Skin epidermis (tissue), 12 donors: Measurements from ENCODE around the gene MED25.
A peak's percentile ranks its signal among the peaks of the same experiment; 100 is the strongest.

Source experiments
- H3K27ac ChIP-seq, 21 experiments: fragments of 200-600 bp; sonication (generic) in 11 of 21; one replicate each; pipeline ENCODE4 v1.5.0; 2020; ENCODE audit warnings: mild to moderate bottlenecking in 3 of 21, inconsistent platforms in 2 of 21, moderate library complexity in 2 of 21
- H3K4me3 ChIP-seq, 7 experiments: fragments of 200-600 bp; sonication (generic) in 2 of 7; one replicate each; pipeline ENCODE4 v1.5.0; 2020; ENCODE audit warnings: inconsistent platforms in 2 of 7, mild to moderate bottlenecking in 2 of 7, moderate library complexity in 1 of 7

MED25 gene

GRCh38 chr19:49837009-49837310 lies 18.9 kb downstream of the MED25 start:
- Histone ChIP-seq H3K4me3 (no peak overlapping the region), H3K27ac (no peak overlapping the region)

DNA sequence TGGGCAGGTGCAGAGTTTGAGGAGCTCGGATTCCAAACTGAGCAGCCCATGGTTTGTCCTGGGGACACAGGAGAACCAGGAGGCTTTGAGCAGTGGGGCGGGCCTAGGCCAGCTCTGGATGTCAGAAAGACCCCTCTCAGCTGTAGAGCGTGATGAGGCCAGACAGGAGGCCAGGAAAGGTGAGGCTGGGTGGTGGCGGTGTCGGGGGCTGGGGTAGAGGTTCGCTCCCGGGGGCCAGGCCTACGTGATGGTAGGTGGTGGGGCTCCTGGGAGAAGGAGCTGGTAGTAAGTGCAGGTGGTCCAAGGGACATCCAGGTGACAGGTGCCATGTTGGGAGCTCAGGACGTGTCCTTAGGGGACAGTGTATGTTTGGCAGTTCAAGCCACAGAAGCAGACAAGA lies 19.3 kb downstream of the MED25 start:
- Histone ChIP-seq H3K27ac (no peak overlapping the region), H3K4me3 (no peak overlapping the region)

DNA sequence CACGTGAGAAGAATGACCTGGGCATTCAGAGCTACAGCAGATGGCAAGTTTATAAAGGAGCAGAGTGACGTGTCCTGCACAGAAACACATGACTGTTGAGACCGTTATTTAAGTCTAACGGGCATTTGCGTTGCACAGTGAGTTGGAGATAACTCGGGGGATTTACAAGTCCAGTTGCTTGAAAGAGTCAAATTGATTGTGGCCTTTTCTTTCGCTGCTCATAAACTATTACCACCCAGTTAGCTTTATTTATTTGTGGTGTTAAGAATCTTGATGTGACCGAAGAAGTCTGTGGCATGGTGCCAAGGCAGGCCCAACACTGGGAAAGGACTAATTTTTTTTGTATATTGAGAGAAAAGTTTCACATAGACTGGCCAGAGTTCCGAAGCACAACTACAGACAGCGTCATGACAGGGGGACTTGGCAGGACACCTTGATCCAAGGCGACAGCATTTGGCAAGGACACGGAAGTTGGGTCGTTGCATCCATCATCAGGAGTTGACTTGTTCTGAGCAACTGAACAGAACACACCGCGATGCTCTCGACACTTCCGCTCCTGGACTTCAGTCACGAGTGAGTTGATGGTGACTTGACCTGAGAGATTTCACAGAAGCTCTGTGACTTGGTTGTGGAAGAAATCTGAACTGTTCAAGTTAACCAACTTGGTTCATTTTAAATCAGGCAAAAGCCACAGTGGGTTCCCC lies 20.9 kb downstream of the MED25 start:
- Histone ChIP-seq H3K27ac (no peak overlapping the region), H3K4me3 (no peak overlapping the region)

DNA sequence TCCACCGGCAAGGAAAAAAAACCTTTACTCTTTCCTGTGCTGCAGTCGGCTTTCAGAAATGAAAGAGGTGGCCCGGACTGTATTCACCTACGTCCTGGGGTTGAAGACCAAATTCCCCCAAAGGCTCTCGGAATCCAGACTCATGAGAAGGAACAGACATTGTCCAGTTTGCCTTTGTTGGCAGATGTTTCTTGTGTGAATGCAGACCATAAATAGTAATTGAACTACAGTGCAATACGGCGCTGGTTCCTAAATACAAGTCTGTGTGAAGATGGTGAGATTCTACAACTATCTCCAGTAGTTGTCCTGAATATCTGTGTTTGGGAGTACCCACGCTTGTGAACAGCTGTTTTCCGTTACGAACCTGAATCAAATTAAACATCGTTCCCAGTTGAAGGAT lies 21.6 kb downstream of the MED25 start:
- no peak overlapping the region for H3K4me3 ChIP-seq
- H3K27ac ChIP-seq: no peak overlapping the region

DNA sequence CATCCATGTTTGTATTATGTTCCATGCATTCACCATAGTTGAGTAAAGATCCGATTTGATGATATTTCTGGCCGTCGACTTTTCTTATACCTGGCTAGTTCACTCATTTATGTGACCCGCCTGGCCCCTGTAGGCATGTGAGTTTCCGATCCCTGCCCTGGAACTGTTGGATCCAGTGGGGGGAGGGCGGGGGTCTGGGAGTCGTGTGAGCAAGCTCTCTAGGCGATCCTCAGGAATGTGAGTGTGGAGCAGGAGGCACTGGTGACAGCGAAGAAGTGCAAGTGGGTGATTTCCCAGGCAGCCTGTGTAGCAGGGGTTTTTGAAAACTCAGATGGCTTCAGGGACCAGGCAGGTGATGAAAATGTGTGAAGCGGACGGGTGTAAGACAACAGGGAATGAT lies 22.2 kb downstream of the MED25 start:
- Histone ChIP-seq H3K27ac (no peak overlapping the region), H3K4me3 (no peak overlapping the region)

- Histone ChIP-seq H3K4me3 (no peak overlapping the region), H3K27ac (no peak overlapping the region)
These were observed 22.7 kb downstream of the MED25 start for GRCh38 chr19:49840736-49841249.

DNA sequence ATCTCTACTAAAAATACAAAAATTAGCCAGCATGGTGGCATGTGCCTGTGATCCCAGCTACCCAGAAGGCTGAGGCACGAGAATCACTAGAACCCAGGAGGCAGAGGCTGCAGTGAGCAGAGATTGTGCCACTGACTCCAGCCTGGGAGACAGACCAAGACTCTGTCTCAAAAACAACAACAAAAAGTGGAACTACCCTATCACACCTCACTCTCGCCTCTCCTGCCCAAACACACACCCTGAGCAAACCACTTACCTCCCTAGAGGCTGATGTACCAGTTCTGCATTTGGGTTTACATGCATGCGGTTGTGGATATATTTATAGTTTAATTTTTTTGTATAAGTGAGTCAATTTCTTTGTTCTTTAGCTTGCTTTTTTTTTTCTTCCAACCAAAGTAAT lies 25.2 kb downstream of the MED25 start:
- Histone ChIP-seq H3K27ac (peak overlapping the region in 2 of 21 experiments; percentile 23 to 46), H3K4me3 (no peak overlapping the region)

- Histone ChIP-seq H3K4me3 (no peak overlapping the region), H3K27ac (no peak overlapping the region)
These were observed 26.3 kb downstream of the MED25 start for GRCh38 chr19:49844138-49845095.

GRCh38 chr19:49845414-49845813 lies 27.3 kb downstream of the MED25 start:
- no peak overlapping the region for H3K27ac ChIP-seq
- no peak overlapping the region for H3K4me3 ChIP-seq

DNA sequence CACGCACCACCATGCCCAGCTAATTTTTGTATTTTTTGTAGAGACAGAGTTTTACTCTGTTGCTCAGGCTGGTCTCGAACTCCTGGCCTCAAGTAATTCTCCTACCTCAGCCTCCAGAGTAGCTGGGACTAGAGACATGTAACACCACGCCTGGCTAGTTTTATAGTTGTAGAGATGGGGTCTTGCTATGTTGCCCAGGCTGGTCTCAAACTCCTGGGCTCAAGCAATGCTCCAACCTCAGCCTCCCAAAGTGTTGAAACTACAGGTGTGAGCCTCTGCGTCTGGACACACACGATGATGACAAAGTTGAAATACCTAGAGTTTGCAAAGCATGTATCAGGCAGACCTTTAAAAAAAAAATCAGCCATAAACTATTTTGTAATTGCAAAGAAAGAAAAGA lies 28.3 kb downstream of the MED25 start:
- H3K4me3 ChIP-seq: no peak overlapping the region
- no peak overlapping the region for H3K27ac ChIP-seq

DNA sequence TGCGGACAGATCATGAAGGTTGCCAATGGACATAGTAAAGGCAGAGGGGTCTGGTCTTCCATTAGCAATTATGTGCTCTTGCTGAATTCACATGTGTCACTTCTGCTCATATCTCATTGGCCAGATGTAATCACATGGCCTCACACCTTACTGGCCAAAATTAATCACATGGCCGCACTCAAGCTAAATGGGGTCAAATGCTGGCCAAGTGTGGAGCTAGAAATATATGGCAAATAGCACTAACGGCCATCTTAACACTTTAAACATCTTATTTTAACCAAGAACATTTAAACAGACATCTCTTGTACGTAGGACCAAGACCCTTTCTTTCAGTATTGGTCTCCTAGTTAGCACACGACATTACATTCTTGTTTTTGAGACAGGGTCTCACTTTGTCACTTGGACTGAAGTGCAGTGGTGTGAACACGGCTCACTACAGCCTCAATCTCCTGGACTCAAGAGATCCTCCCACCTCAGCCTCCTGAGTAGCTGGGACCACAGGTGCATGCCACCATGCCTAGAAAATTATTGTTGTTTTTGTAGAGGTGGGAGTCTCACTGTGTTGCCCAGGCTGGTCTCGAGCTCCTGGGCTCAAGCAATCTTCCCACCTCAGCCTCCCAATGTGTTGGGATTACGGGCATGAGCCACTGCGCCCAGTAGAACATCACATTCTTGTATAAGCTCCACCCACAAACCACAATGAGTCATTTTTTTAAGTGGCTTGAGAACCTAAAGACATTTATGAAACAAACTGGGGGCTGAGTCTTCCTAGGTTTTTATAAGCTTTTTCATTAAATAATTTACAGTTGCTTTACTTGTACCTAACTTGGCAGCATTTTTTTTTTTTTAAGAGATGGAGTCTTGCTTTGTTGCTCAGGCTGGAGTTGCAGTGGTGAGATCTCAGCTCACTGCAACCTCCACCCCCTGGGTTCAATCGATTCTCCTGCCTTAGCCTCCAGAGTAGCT lies 29.9 kb downstream of the MED25 start:
- no peak overlapping the region for H3K4me3 ChIP-seq
- H3K27ac ChIP-seq: no peak overlapping the region

- H3K27ac ChIP-seq: no peak overlapping the region
- no peak overlapping the region for H3K4me3 ChIP-seq
These were observed 30.8 kb downstream of the MED25 start for GRCh38 chr19:49848938-49849337.

- H3K4me3 ChIP-seq: peak overlapping the region in 3 of 7 experiments; percentile 86 to 94 (median 88)
- peak overlapping the region in 9 of 21 experiments; percentile 98 to 100 (median 99) for H3K27ac ChIP-seq
These were observed 31.5 kb downstream of the MED25 start for GRCh38 chr19:49849433-49850220.

DNA sequence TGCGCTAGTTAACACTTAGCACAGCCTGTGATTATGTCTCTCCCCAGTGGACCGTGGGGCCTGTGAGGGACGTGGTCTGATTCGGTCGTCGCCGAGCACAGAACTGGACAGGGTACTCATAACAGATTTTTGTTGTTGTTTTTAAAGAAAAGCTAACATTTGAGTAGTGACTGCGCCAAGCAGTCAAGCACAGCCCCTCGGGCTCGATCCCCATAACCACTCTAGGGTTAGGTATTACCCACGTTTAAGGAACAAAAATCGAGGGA lies 32.1 kb downstream of the MED25 start:
- Histone ChIP-seq H3K27ac (peak overlapping the region in 19 of 21 experiments; percentile 94 to 100 (median 99)), H3K4me3 (peak overlapping the region; percentile 83 to 99 (median 88))

GRCh38 chr19:49850487-49851342 lies 32.6 kb downstream of the MED25 start, which contains the start of gene PTOV1:
PTOV1 (plus strand) TSS chr19:49851159.
- H3K4me3 ChIP-seq: peak within 1 kb of the TSS; percentile 83 to 99 (median 88)
- H3K27ac ChIP-seq: peak within 1 kb of the TSS; percentile 94 to 100 (median 99)

- H3K27ac ChIP-seq: peak overlapping the region; percentile 50 to 100 (median 99)
- peak overlapping the region; percentile 83 to 99 (median 88) for H3K4me3 ChIP-seq
These were observed 33.6 kb downstream of the MED25 start for GRCh38 chr19:49851456-49852259.

DNA sequence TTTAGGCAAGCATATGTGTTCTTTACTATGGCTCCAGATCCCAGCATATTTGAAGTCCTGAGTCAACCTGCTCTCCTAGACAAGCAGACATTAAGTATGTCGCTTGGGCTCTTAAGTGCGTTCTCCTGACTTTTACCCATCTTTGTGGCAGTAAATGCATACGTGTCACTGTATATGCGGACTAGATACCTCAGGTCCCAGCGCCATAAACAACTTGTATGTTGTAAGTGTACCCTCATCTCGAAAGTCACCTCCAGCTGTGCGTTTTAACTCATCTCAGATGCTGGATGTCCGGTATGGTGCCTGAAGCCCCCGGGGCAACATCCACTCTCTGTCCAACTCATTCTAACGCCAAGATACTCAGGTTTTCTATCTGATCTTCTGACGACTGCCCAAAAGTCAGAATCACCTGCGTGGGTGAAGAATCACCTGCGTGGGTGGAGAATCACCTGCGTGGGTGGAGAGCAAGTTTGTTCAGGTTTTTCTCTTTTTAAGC lies 34.6 kb downstream of the MED25 start:
- H3K4me3 ChIP-seq: peak overlapping the region in 2 of 7 experiments; percentile 94 to 97
- H3K27ac ChIP-seq: no peak overlapping the region
